Body of pancreas (tissue), 4 donors: ENCODE results near the gene ASXL1. TPM values are rescaled to one million over a fixed set of nuclear protein-coding genes. Genes with fewer than 3 reads are reported as not detected.
A peak's percentile ranks its signal among the peaks of the same experiment; 100 is the strongest.

Source experiments
- ATAC-seq: fragments of 150-250 bp; one replicate; pipeline ENCODE4 v1.9.1; 2016
- DNase-seq, 4 donors: peaks; one replicate each; pipeline ENCODE4 v3.0.0-alpha.2; 2019
- H3K27ac ChIP-seq, 4 donors: fragments of 200-600 bp; sonication (generic); 1 replicate in 3 of 4; 2 replicates in 1 of 4; pipeline versions ENCODE4 v1.5.1 to v1.6.1; 2016 to 2019; ENCODE audit warnings: mild to moderate bottlenecking in 1 of 4, mixed read lengths in 1 of 4, moderate library complexity in 1 of 4
- H3K27me3 ChIP-seq, 2 donors: fragments of 200-600 bp; sonication (generic); one replicate each; pipeline ENCODE4 v1.6.0; 2016; ENCODE audit warnings: mild to moderate bottlenecking in 1 of 2
- H3K36me3 ChIP-seq, 2 donors: fragments of 200-600 bp; sonication (generic); replicated peaks in 1 of 2; 2 replicates each; pipeline ENCODE4 v1.5.1; 2016; ENCODE audit warnings: low read depth in 2 of 2; ENCODE audit not compliant: insufficient read depth in 1 of 2
- H3K4me1 ChIP-seq: fragments of 200-600 bp; sonication (generic); one replicate; pipeline ENCODE4 v1.6.0; 2016
- H3K4me3 ChIP-seq, 2 donors: fragments of 200-600 bp; sonication (generic); 1 replicate in 1 of 2; 2 replicates in 1 of 2; pipeline ENCODE4 v1.5.1; 2016 to 2019
- H3K9me3 ChIP-seq, 3 donors: fragments of 200-600 bp; sonication (generic); 1 replicate in 2 of 3; 2 replicates in 1 of 3; pipeline ENCODE4 v1.5.1; 2016
- CTCF ChIP-seq, 7 experiments: fragments of 450-650 bp in 4 of 7; fragments of 200-600 bp in 3 of 7; sonication (generic) in 3 of 7; IDR thresholded peaks; one replicate each; pipeline ENCODE4 v1.5.1; 2016 to 2019; ENCODE audit warnings: antibody characterized with exemption in 7 of 7
- POLR2A ChIP-seq, 3 donors: fragments of 450-650 bp; IDR thresholded peaks; one replicate each; pipeline ENCODE4 v1.6.1; 2016; ENCODE audit warnings: antibody characterized with exemption in 3 of 3, mild to moderate bottlenecking in 2 of 3
- WGBS, 2 donors: methylation state at CpG; one replicate each; pipeline ENCODE4 v1.1.5; 2017; 5-methylcytosine and 5-hydroxymethylcytosine counted together
- intact Hi-C: fragments of 100-400 bp; cut with DNase I; formaldehyde crosslinking; loops from one replicate; pipeline ENCODE4 v1.15.1; 2023
- total RNA-seq, 2 donors: library from RNA; depleted of rRNA; stranded (reverse); fragments of >200 nt; gene quantifications; one replicate each; pipeline ENCODE4 v1.1.0, GENCODE V29; 2016

ASXL1 gene
- total RNA-seq, 2 donors from 2014 or later, result 57.9 to 102 TPM

GRCh38 chr20:32325706-32326503, 32.2 kb upstream of the ASXL1 start:
- Histone ChIP-seq H3K36me3 (no peaks in the 10 kb centered on the region), H3K4me1 (peaks cover 60% of the 10 kb centered on the region), H3K27me3 (no peaks in the 10 kb centered on the region), H3K27ac (peak overlapping the region; percentile 56 to 87 (median 70)), H3K9me3 (no peaks in the 10 kb centered on the region), H3K4me3 (no peak overlapping the region)
- intact Hi-C loops, result no loop called here
- DNase-seq, result peak; percentile 55 to 74 (median 67)
- peak; percentile 89 for ATAC-seq
- 42 to 48% methylated on average over 6 of the region's 6 CpGs for WGBS, 2 donors
- TF ChIP-seq POLR2A (IDR thresholded peaks at IDR 0.05) (no peak), CTCF (IDR thresholded peaks at IDR 0.05) (no peak)

- no peaks in the 10 kb centered on the region for H3K27me3 ChIP-seq
- peak overlapping the region; percentile 56 to 87 (median 70) for H3K27ac ChIP-seq
- ATAC-seq, result no peak
- H3K4me1 ChIP-seq, result peaks cover 66% of the 10 kb centered on the region
- DNase-seq, result no peak
- no peaks in the 10 kb centered on the region for H3K9me3 ChIP-seq
- intact Hi-C loops, result no loop called here
- TF ChIP-seq POLR2A (IDR thresholded peaks at IDR 0.05), result no peak
- no peak for TF ChIP-seq CTCF (IDR thresholded peaks at IDR 0.05)
- H3K4me3 ChIP-seq, result no peak overlapping the region
- 13 to 15% methylated on average over 1 of the region's 1 CpG for WGBS, 2 donors
- H3K36me3 ChIP-seq, result peaks cover 0 to 2% of the 10 kb centered on the region in 2 donors
These were observed 31.7 kb upstream of the ASXL1 start for GRCh38 chr20:32326504-32326845.

- ATAC-seq, result no peak
- no peaks in the 10 kb centered on the region for H3K9me3 ChIP-seq
- 84 to 96% methylated on average over 9 of the region's 9 CpGs for whole genome bisulfite sequencing, 2 donors
- TF ChIP-seq CTCF (IDR thresholded peaks at IDR 0.05), result no peak
- TF ChIP-seq POLR2A (IDR thresholded peaks at IDR 0.05), result no peak
- H3K27me3 ChIP-seq, result no peaks in the 10 kb centered on the region
- peaks cover 0 to 3% of the 10 kb centered on the region in 2 donors for H3K36me3 ChIP-seq
- intact Hi-C loops, result no loop called here
- peaks cover 73% of the 10 kb centered on the region for H3K4me1 ChIP-seq
- no peak overlapping the region for H3K4me3 ChIP-seq
- peak overlapping the region in 2 of 4 donors; percentile 76 to 87 for H3K27ac ChIP-seq
- no peak for DNase-seq
These were observed 30.9 kb upstream of the ASXL1 start for GRCh38 chr20:32327087-32327681.

- Histone ChIP-seq H3K36me3 (peaks cover 0 to 3% of the 10 kb centered on the region in 2 donors), H3K27me3 (no peaks in the 10 kb centered on the region), H3K27ac (peak overlapping the region; percentile 73 to 87 (median 80)), H3K4me1 (peaks cover 92% of the 10 kb centered on the region), H3K4me3 (no peak overlapping the region), H3K9me3 (no peaks in the 10 kb centered on the region)
- intact Hi-C loops, result no loop called here
- WGBS, 2 donors, result 45 to 46% methylated on average over 7 of the region's 7 CpGs
- ATAC-seq (peak; percentile 15), DNase-seq (peak in 3 of 4 donors; percentile 37 to 56 (median 38))
- TF ChIP-seq POLR2A (IDR thresholded peaks at IDR 0.05) (no peak), CTCF (IDR thresholded peaks at IDR 0.05) (no peak)
These were observed 28.1 kb upstream of the ASXL1 start for GRCh38 chr20:32329817-32330554.
